Nephron progenitor cell (in vitro differentiated cells): ENCODE data around the gene SGMS1.

Experiments used
- DNase-seq: peaks from one replicate; pipeline ENCODE4 v3.0.0; 2021
- H3K27ac Mint-ChIP-seq: 2 replicates; pipeline ENCODE4 v1.8.0; 2021; ENCODE audit warnings: mild to moderate bottlenecking, moderate library complexity, mixed read lengths
- H3K27me3 Mint-ChIP-seq: 2 replicates; pipeline ENCODE4 v1.8.0; 2021; ENCODE audit warnings: mild to moderate bottlenecking, low read depth, mixed read lengths; ENCODE audit not compliant: poor library complexity
- H3K36me3 Mint-ChIP-seq: 2 replicates; pipeline ENCODE4 v1.8.0; 2021; ENCODE audit warnings: low read depth, mixed read lengths
- H3K4me1 Mint-ChIP-seq: 2 replicates; pipeline ENCODE4 v1.8.0; 2021; ENCODE audit warnings: mixed read lengths
- H3K4me3 Mint-ChIP-seq: 2 replicates; pipeline ENCODE4 v1.8.0; 2021; ENCODE audit warnings: mild to moderate bottlenecking, moderate library complexity, mixed read lengths
- H3K9me3 Mint-ChIP-seq: 2 replicates; pipeline ENCODE4 v1.8.0; 2021; ENCODE audit warnings: mild to moderate bottlenecking, moderate library complexity, mixed read lengths
- CTCF ChIP-seq: fragments of 200-600 bp; sonication (generic); IDR thresholded peaks from 2 replicates; pipeline ENCODE4 v1.5.0; 2021; ENCODE audit warnings: antibody characterized with exemption

SGMS1 gene

DNA sequence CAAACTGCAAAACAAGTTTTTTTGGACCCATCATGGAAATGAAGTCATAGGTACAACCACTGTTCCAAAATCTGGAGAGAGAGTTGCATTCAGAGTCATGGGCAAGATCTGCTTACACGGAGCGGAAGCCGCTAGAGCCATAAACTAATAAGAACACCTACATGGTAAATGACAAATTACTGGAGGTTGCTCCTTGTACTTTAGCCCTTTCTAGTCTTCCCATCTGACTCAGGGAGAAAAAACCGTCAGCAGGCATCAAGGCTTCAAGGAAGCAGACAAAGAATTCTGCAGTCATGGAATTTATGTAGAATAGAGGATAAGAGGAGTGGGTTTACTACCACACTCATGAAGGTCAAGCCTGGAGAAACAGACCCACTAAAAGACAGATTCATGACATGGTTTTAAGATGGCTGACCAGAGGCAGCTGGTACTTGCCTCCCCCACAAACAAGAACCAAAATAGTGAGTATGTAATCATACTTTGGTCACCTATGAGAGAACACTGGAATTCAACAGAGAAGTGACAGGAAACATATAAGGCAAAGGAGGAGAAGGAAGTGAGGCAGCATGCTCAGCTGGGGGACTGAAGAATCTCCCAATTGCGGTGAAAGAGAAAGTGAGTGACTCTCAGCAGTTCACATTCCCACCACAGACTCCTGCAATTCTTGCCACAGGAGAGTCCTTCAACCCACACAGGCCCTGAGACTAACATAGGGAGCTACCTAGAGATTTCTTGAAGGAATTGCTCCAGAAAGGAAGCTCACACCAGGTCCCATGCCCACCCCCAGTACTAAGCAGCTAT lies 330.0 kb downstream of the SGMS1 start:
- Mint-ChIP-seq H3K27me3 (peaks cover 7% of the 10 kb centered on the region), H3K36me3 (no peaks in the 10 kb centered on the region), H3K9me3 (peaks cover 23% of the 10 kb centered on the region), H3K4me3 (no peak overlapping the region), H3K4me1 (no peaks in the 10 kb centered on the region), H3K27ac (no peak overlapping the region)
- TF ChIP-seq CTCF: no peak
- DNase-seq: no peak

- H3K27me3 Mint-ChIP-seq: peaks cover 15% of the 10 kb centered on the region
- H3K27ac Mint-ChIP-seq: no peak overlapping the region
- no peaks in the 10 kb centered on the region for H3K36me3 Mint-ChIP-seq
- no peak for DNase-seq
- no peak overlapping the region for H3K4me3 Mint-ChIP-seq
- no peak for TF ChIP-seq CTCF
- no peaks in the 10 kb centered on the region for H3K4me1 Mint-ChIP-seq
- H3K9me3 Mint-ChIP-seq: peaks cover 10% of the 10 kb centered on the region
Observed at GRCh38 chr10:50291261-50291850, 332.4 kb downstream of the SGMS1 start.

- Mint-ChIP-seq H3K4me1 (no peaks in the 10 kb centered on the region), H3K27ac (no peak overlapping the region), H3K36me3 (no peaks in the 10 kb centered on the region), H3K4me3 (no peak overlapping the region), H3K9me3 (no peaks in the 10 kb centered on the region), H3K27me3 (peaks cover 15% of the 10 kb centered on the region)
- TF ChIP-seq CTCF: no peak
- DNase-seq: no peak
Observed at GRCh38 chr10:50289196-50289595, 334.6 kb downstream of the SGMS1 start.

- no peak for DNase-seq
- H3K9me3 Mint-ChIP-seq: no peaks in the 10 kb centered on the region
- TF ChIP-seq CTCF: no peak
- no peak overlapping the region for H3K4me3 Mint-ChIP-seq
- no peak overlapping the region for H3K27ac Mint-ChIP-seq
- H3K36me3 Mint-ChIP-seq: no peaks in the 10 kb centered on the region
- H3K27me3 Mint-ChIP-seq: peaks cover 12% of the 10 kb centered on the region
- no peaks in the 10 kb centered on the region for H3K4me1 Mint-ChIP-seq
Observed at GRCh38 chr10:50286996-50287803, 336.6 kb downstream of the SGMS1 start.

DNA sequence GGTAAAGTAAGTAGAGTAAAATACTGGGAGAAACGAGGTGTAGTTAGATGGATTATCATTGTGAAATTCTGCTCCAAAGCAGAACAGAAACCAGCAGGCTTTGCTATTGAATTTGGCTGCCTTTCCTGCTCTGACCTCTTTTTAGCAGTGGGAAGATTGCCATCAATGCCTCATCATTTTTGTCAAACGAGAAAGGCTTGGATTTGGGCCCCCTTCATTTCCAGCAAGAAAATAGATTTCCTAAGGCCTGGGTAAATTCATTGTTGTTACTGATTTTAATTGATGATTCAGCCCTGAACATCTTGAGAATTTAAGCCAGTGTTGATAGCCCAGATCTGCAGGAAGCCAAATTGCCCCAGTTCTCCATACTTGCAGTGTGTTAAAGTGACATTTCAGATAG lies 337.2 kb downstream of the SGMS1 start:
- Mint-ChIP-seq H3K4me3 (no peak overlapping the region), H3K27ac (no peak overlapping the region), H3K36me3 (no peaks in the 10 kb centered on the region), H3K27me3 (peaks cover 16% of the 10 kb centered on the region), H3K9me3 (no peaks in the 10 kb centered on the region), H3K4me1 (no peaks in the 10 kb centered on the region)
- TF ChIP-seq CTCF: no peak
- DNase-seq: no peak
